COLO668 (cell line): Measurements from ENCODE around the gene MOCS2.

Source experiments
- DNase-seq: peaks from one replicate; lab custom pipeline; 2025; ENCODE audit not compliant: unreplicated experiment; lab: John Stamatoyannopoulos, UW

The MOCS2 gene

DNA sequence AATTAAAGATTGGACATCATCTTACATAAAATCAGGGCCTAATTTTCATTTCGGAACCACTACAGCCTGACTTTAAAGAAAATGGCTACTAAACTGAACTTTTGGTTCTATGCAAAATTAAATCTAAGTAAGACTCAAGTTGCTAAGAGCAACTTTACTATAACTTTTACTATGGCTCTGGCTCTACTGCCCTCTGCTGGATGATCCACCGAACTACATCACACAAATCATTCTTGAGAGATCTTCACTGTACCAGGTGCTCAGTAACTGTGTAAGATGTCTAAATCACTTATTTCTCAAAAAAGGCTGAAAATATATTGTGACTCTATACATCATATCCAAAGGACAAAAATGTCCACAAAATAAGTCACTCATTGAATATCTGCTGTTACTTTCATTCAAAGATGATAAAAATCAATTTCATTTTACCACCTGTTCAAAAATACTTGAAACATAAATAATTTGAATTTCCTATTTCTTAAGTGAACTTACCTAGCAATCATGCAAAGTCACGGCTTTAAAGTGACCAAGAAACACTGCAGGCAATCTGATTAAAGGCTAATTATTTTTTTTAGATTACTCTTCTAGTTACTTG is 13.5 kb downstream of the MOCS2 start:
- peak; percentile 16 for DNase-seq

- no peak for DNase-seq
Measured at GRCh38 chr5:53095217-53095616, 14.3 kb downstream of the MOCS2 start.

- DNase-seq: no peak
Measured at GRCh38 chr5:53092242-53092641, 17.3 kb downstream of the MOCS2 start.

- no peak for DNase-seq
Measured at GRCh38 chr5:53091289-53091688, 18.3 kb downstream of the MOCS2 start.

DNA sequence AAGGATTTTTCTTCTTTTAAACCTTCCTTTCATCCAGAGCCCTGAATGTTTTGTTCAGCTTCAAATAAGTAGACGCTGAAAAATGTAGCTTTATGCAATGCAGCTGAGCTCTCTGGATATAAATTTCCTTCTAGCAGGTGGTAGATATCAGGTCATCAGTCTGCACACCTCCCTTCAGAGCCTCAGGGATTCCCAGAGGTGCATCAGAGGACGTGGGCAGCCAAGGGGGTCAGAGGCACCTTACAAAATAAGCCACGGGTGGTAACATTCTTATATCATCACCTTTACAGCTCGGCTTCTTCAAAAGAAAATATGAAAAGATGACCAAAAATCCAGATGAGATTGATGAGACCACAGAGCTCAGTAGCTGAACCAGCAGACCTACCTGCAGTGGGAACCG is 19.3 kb downstream of the MOCS2 start:
- DNase-seq: no peak

GRCh38 chr5:53089481-53089991 is 20.0 kb downstream of the MOCS2 start:
- no peak for DNase-seq

DNA sequence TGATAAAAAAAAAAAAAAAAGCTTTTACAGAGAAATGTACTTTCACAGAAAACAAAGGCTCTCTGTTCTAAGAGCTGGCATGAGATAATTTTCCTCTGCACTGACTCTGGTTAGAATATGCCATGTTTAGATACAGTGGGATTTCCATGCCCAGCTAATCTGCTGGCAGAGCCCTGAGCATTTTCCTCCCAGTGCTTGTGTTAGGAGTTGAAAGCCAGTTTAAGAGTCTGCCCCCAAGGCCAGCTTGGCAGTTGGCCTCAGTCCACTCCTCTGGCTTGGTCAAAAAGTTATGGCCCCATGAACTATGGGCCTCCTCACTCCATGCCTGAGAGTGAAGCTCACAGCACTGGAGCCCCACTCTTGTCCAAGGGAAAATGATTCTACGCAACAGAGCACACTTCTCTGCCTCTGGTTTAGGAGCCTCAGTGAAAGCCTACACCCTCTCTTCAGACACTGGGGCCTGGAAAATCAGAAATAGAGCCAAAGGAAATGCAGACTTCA is 21.9 kb downstream of the MOCS2 start:
- no peak for DNase-seq

- no peak for DNase-seq
Measured at GRCh38 chr5:53087171-53087570, 22.4 kb downstream of the MOCS2 start.

DNA sequence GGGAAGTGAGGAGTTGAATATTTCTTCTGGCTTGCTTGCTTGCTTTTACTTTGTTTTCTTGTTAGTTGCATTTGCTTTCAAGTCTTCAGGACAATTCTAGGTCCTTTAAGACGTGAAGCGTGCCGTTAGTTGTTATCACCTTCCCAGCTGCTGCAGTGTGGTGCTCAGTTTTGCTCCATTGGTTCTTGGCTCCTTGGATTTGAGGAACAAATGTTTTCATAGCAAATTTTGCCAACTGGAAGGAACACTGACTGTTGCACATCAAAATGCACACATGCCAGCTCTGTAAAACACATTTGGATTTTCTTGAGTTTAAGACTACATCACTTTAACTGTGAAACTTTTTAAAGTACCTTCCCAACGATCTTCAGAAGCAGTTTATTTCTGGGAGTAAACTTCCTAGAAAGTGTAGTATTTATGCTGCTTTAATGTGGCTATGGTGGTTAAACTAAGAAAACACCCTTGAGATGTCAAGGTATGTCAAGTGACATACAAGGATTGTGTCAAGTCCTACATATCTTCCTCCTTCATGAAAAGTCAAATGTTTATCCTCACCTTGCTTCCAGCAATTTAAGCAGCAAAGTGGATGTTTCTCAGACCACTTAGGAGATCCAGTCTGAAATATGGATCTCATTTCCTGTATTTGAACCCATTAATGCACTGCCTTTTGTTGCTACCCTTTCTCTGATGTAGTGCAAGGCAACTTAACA is 24.9 kb downstream of the MOCS2 start:
- no peak for DNase-seq

DNA sequence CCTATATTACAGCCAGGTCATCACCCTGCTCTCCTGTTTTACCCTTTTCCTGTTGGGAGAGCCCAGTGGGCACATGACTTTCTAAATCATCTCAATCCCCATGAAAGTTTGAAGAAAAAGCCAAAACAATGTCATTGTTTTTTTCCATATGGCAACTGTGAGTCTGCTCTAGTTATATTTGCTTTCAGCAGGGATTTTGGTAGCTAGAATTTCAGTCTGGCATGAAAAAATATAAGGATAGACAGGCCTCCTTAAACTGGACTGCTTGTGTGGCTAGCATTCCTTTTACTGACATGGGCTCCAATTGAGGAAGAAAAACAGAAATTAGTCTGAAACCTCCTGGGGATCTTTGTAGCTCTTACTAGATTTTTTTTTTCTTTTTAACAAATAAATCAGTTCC is 25.6 kb downstream of the MOCS2 start:
- no peak for DNase-seq

GRCh38 chr5:53080271-53080670 is 29.3 kb downstream of the MOCS2 start:
- no peak for DNase-seq

GRCh38 chr5:53076014-53076583 is 33.5 kb downstream of the MOCS2 start:
- DNase-seq: no peak

DNA sequence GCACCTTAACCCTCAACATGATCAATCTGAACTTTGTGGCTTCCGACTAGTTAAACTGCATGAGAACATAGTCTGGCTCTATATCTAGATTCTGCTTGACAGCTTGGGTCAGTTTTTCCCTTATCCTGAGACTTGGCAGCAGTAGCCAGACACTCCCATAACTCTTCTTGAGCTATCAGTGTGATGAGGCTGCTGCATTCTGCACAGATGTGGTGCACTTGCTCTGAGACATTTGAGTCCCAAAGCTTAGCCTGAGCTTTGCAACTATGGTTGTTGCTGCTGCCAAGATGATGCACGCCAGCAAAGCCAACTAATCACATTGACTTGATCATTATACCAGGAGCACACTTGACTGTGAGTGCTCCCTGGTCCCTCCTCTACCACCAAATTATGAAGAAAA is 36.2 kb downstream of the MOCS2 start:
- DNase-seq: no peak

- DNase-seq: no peak
Measured at GRCh38 chr5:53071738-53072137, 37.8 kb downstream of the MOCS2 start.

- DNase-seq: no peak
Measured at GRCh38 chr5:53071298-53071697, 38.3 kb downstream of the MOCS2 start.

DNA sequence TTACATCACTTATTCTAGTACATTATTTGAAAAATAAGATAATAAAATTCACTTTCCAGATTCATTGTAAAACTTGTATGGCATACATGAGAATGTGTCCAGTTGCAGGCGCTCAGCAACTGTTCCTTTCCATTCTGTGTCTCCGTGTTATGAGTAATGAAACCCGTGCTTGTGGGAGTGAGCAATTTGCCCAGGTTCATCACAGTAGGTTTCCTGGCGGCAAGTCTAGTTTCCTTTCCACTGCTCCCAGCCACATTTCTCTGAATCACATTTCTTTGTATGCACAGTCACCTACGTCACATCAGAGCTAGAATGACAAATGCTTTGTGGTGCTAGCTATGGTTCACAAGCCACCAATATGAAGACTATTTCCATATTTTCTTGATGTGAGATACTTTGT is 39.9 kb downstream of the MOCS2 start:
- no peak for DNase-seq

DNA sequence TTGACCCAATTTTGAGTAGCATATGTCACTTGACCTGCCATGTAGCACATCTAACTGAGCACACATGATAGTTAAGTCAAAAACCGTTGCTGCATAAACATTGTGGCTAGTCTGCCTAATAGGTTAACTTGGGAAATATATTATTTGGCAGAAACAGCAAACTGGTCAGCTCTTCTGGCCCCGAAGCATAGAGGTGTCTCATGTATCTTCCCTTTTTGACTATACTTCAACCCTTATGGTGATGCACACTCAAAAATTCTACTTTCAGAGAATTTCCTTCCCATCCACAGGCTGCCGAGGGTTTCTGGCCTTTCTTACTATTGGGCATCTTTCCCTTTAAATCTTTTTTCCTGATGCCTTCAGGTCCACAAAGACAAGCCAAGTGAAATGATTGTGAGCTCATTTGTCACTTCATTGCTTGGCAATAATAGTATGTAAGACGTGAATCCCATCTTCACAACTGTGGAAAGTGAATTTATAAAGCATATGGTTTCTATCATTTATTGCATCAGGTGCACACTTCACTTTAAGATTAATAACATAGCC is 41.2 kb downstream of the MOCS2 start:
- no peak for DNase-seq

- no peak for DNase-seq
Measured at GRCh38 chr5:53067641-53068040, 41.9 kb downstream of the MOCS2 start.

- DNase-seq: no peak
Measured at GRCh38 chr5:53066088-53066487, 43.5 kb downstream of the MOCS2 start.

DNA sequence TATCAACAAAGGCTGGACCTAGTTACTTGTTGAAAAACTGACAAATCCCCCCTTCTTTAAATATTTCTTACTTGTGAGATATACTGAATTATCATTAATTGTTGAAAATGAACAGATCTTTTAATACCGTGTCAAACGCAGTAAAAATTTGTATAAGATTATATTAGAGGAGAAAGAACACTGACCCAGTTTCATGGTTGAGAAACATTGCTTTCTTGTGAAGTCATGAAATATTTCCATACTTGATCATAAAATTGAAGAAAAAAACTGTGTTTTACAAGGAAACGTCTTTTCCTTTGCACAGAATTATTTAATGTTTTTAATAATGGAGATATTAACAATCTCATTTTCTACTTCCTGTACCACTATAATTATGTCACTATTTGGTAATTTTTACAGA is 45.8 kb downstream of the MOCS2 start:
- no peak for DNase-seq

- DNase-seq: no peak
Measured at GRCh38 chr5:53063176-53063575, 46.4 kb downstream of the MOCS2 start.

GRCh38 chr5:53059281-53059680 is 50.3 kb downstream of the MOCS2 start:
- DNase-seq: no peak
